Measurements from ENCODE around the gene TMEM17.

Gene TMEM17

GRCh38 chr2:62452701-62453454, 53.1 kb downstream of the TMEM17 start:
- DNase-seq = no peak

- DNase-seq = no peak
These were observed 55.2 kb downstream of the TMEM17 start for GRCh38 chr2:62450716-62451191.
